HG03103 (cell line): Measurements from ENCODE around the gene APOM.

Experiments
- ATAC-seq: cut with Tn5 transposase; IDR thresholded peaks from one replicate; pipeline ENCODE4 v1.9.1; 2021; ENCODE audit warnings: low read depth; ENCODE audit not compliant: unreplicated experiment

APOM gene

DNA sequence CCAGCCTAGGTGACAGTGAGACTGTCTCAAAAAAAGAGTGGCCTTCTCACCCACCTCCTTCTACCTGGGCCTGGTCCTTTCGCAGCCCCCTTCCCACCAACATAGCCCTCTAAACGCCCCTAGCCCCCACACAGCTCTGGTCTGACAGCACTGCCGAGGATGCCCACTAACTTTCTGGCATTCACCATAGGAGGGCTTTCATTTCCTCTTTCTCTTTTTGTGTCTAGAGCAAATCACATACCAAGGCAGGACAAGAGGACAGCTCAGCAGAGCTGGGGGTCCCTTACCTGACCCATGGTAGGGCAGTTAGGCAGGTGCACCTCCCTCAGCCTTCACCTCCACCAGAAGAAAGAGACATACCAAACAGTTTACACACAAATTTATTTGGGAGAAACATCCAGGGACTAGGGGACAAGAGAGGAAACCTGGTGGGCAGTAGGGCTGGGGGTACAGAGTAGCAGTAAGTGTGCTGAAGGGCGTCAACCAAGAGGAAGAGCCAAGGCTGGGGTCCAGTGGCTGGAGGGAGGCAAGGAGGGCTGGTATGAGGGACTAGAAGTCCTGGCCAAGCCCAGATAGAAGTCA lies 20.7 kb downstream of the APOM start:
- no peak for ATAC-seq

DNA sequence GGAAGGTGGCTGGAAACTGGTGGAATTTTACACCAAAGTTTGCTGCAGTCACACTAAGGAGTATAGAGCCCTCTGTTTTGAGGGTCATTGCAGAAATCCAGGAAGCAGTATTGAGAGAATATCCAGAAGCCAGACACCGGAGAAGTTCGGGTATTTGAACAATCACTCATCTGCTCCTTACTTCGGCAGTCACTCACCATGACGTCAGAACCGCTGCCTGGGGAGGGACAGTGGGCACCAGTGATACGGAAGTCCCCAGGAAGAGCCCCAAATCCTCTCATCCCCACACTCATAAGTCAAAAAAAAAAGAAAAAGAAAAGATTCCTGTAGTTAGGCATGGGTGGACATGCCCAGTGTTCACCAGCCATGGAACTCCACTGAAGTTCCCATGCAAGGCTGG lies 21.2 kb downstream of the APOM start:
- no peak for ATAC-seq

DNA sequence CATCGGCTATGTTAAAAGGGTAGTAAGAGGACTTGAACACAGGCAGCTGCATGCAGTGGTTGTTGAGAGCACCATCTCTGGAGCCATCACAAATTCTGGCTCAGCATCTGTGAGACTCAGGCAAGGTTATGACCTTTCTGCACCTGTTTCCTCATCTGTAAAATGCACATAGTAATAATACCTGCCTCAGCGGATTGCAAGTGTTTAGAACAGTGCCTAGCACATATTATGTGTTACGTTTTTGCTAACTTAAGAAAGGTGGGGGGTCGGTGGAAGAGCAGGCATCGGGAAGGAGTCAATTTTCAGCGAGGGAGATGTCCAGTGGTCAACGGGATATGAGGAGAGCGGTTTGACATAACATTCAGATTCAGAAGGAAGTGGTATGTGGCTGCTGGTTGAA lies 22.3 kb downstream of the APOM start:
- ATAC-seq, result no peak

DNA sequence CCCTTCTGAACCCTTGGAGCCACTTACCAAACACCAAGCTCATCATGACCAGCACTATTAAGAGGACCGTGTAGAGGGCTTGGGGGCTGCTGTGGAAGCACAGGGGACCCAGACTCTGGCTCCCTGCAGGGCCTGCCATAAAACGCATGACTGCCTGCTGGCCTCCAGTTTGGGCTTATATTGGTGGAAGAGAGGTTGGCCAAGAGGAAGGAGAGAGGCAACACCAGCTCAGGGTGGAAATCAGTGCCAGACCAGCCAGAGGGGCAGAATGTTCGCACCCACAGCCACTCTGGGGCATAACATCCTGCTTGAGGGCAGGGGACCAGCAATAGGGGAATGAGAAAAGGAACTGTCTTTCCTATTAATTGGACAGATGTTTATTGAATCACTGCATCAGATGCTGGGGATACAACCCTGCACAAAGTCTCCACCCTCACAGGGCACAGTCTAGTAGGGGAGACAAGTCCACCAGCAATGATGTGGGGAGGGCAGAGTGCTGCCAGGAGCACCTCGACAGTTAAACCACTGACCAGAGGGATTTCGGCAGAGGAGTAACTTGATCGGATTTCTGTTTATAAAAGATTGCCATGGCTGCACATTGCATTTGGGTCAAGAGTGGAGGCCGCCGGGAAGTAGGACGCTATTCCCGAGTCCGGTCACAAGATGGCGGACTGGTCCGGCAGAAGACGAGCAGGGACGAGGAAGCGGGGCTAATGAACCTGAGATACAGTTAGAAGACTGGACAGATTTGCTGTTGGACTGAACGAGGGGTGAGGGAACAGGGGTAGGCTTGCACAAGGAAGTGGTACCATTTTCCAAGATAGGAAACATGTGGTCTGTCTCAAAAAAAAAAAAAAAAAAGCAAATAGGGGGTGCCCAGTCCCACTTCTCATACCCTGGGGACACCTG lies 24.8 kb downstream of the APOM start, which contains the start of gene LY6G5C:
LY6G5C (minus strand) TSS at position 842 of the 909 bp plus-strand sequence; CDS start at position 148, 694 bp downstream.
- ATAC-seq, result no peak

DNA sequence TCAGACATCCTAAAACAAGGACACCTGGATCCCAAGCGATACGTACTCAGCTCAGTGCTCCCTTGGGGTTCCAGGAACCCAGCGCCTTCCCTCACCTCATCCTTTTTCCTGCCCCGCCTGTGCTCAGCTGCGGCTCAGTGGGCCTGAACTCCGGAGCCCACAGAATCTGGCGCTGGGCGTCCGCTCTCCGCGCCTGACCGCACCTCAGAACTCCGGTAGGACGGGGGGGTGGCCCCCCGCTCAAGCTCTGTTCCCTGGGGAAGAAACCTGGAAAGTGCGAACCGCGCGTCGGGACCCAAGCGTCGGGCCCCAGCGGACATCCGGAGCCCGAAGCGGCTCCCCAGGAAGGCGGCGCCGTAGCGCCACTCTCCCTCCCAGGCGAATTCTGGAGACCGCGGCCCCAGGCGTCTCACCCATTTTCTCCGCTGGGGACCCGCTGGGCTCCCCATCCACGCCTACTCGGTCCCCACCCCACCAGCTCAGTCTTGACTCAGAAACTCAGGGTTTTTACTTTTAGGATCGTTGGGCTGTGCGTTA lies 25.5 kb downstream of the APOM start:
- no peak for ATAC-seq

DNA sequence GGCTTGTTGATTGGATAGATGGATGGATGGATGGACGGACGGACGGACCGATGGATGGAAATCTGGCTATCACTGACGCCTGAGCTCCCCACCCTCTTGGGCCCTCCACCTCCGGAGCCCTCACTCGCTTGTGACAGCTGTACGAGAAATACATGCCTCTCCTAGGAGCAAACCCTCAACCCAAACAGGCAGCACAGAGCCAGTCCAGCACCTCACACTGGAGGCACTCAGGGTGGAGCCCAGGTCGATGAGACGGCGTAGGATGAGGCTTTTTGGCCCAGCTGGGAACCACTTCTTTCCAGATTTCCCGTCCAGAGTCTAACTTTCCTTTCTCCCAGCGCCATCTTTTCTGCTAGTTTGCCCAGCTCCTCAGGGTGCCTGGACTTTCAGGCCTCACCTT lies 27.9 kb downstream of the APOM start:
- ATAC-seq, result no peak

DNA sequence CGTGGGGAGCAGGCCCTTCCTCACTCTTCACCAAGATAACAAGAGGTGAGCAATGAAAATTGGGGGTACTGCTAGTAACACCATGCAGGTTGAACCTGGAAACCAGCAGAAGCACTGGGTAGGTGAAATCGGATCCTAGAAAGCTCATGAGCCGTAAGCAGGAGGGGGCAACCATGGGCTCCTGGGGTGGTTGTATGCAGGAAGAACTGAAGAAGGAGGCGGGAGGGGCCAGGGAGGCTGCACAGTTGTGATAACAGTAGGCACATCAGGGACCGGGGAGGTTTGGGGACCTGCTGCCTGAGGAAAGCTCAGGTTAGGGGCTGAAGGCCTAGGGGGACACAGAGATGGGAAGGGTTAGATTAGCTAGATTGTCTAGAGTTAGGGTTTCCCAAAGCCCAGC lies 30.8 kb downstream of the APOM start:
- no peak for ATAC-seq

DNA sequence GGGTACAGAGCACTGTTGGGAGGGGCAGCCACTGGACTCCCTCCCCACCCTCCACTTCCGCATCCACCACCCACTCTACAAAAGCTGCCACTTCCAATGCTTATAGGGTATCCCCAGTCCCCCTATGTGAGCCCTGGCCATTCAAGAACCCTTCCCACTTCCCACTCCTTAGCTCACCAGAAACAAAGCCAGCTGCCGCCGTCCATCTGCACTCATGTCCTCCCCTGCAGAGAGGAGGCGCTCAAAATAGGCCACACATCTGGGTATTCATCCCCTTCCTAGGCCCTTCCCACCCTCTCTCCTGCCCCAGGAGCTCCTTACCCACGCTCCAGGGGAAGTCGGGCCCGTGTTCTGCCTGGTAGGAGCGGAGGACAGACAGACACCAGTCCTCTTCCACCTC lies 31.6 kb downstream of the APOM start:
- ATAC-seq, result no peak

DNA sequence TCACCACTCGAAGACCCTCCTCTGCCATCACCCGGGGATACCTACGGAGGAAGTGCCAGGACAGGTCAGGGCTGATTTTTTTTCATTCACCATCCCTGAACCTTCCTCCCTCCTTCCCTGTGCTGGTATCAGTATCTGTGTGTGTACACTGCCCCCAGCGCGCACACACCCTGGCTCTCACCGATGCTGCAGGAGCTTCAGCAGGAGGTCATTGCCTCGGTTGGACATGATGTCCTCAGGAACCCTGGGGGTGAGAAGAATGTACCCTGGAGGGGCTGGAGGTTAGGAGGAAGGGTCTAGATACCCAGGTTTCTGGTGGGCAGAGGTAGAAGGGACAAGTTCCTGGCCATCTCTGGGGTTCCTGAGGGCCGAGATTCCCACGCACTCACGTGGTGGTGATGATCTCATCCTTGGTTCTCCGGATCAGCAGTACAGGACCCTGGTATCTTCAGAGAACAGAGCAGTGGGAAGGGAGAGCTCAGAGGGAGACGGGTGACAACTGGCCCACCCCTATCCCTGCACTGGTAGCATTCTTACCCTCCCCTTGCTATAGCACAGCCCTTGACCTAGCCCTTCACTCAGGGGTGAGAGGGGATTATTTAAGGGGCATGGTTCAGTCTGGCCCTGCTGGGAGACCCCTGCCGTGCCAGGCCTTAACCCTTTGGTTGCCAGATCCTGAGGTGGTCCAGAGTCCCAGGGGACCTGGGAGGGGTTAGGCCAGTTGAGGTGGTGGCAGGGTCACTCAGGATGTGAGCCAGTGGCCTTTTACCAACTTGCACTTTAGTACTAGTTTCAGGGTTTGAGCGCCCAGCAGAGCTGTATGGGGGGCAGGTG lies 32.4 kb downstream of the APOM start:
- no peak for ATAC-seq

DNA sequence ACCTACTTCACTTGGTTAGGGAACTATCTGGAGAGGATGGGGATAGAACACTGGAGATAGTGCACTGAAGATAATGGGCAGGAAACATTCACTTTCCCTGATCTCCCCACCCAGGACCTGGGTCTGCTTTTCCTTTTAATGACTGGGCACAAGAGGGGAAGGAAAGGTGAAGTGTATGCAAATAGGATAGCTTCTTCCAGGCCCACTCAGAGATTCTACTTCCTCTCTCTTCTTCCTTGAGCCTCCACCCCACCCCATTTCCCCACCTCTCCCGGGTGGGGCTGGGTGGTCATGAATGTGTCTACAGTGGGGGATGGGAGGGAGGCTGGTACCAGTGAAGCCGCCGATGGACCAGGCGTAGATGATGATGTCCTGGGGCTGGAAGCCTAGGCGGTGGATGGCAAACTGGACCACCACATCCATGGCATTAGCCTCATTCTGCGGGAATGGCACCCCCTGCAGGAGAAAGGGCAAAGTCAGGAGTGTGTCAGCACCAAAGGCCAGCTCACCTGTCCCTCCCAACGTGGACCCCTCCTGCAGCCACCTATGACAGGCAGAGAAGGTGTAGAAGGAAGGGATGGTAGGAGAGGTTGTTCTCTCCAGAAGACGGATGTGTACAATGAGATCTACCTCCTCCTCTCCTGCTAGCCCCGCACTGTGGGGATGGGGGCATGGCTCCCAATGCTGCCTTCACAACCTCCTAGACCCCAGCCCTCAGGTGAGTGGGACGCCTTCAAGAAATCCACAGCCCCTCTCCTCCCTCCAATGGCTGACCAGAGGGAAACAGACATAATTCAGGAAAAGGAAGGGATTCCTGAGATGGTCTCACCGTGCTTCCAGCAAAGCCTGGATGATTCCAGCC lies 33.8 kb downstream of the APOM start:
- ATAC-seq, result no peak

DNA sequence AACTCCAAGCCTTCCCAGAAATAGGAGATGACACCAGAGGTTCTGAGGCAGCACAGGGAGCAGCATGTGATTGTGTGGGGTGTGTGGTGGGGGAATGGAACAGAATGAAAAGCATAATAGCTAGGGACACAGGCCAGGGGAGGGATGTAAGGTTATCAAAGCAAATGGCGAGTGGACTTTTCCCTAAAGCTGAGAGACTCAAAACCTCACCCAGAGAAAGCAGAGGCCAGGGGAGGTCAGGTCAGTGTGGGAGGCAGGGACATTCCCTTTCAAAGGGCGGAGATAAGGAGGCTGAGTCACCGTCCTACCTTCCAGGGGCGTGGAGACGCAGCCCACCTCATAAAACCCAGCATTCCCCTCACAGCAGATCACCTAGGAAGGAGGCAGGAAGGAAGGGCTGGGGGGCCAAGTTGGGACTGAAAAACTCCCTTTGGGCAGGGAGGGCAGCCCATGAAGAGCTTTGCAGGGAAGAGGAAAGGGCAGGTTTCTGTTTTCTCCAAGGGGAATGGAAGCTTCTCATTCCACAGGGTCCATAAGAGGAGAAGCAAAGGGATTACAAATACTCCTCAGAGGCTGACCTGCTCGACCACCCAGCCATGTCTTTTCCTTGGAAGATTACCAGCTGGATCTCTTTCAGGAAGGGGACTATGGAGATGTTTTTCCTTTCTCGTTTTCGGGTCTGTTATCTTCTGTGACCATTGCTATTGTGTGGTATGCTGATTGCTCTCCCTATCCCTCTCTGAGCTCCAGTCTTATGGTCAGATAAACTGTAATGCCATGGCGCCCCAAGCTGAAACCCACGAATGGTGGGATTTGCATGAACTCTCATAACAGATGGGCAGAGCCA lies 34.8 kb downstream of the APOM start:
- no peak for ATAC-seq

DNA sequence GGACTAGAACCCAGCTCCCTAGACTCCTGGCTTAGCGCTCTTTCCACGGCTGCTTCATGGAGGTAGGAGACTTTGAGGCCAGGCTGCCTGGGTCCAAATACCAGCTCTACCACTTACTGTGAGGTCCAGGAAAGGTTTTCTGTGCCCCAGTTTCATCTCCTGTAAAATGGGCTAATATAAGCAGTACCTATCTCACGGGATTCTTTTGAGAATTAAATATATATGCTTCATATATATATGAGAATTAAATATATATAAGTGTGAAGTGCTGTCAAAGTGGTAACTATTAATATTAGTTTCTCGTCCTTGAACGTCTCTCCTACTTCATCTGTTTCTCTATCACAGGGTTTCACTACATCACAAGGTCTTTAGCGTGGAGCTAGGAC lies 35.4 kb downstream of the APOM start:
- no peak for ATAC-seq

DNA sequence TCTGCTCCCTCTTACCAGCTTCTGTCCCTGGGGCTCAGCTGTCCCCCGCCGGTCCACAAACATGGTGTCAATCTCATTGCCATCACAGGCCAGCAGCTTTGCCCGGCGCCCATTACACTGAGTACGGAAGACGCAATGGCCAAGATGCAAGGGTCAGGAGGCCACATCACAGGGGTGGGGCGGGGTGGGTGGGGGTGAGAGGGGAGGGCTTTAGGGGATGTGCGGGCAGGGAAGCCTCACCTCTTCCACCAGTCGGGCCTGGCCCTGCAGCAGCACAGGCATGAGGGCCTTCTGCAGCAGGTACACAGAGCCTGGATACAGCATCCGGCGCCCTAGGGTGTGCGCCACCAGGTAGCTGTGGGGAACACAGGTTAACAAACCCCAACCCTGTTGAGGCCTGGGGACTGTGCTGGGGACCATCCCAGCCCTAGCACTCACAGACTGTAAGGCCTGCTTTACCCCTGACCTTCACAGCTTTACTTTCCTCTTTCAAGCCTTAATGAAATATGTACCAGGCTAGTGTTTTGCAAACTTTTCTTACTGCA lies 35.9 kb downstream of the APOM start:
- no peak for ATAC-seq

DNA sequence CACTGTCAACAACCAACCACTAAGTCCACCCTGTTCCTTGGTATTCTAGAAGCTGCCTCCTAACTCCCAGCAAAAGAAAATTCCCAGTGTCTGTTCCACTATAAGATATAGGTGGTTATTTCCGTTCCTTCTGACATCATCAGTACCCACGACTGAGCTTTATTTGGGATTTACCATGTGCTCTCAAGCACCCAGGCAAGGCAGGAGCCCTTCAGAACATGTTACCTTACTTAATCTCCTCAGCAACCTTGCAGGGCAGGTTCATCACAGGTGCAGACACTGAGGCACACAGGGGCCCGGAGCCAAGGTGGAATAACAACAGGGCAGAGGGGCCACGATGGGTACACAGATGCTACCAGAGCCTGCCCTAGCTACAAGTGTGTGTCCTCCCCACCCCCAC lies 36.7 kb downstream of the APOM start:
- no peak for ATAC-seq

DNA sequence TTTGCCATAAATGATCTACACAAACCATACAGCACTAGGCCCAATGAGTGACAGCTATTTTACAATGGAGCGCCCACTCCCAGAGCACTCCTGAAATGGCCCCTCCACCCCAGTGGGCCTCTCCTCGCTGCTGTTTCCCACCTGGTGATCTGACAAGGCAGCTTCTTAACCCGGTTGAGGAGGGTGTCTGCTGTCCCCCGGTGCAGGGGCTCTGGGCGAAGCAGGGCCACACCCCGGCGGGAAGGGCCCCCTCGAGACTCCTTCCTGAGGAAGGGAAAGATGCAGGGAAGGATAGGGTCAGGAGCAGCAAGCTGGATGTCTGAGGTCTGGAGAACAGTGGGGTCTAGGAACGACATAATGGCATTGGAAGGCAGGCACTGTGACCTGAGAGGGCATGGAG lies 37.2 kb downstream of the APOM start:
- no peak for ATAC-seq

DNA sequence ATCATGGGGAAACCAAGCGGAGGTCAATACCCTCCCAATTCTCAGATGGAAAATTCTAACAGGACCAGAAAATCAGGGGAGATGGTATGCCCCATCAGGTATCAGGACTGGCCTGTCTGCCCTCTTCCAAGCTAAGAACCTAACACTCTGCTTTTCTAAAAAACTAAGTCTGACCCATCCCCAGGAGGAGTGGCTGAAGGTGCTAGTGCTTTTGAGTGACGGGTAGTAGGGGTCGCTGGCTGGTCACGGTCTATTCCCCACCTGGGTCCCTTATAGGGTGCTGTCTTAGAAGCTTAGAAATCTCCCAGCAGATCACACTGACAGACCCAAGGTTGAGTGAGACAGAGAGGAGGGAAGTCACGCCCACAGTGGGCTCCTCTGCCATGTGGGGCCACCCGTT lies 37.8 kb downstream of the APOM start:
- ATAC-seq, result no peak

DNA sequence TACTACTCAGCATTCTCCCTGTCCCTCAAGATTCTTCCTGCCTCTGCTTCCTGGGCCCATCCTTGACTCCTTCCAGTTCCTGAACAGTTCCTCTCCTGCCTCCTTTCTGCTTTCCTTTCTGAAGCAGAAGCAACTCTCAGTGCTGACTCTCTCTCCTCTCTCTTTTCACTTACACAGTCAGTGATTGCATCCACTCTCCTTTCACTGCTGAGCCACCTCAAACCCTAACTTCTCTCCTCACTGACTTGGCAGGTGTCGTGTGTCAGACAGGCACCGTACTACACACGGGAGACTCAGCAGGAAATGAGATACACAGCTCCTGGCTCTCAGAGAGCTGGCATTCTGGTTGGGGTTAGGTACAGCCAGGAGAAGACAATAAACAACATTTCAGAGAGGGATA lies 41.9 kb downstream of the APOM start:
- ATAC-seq, result no peak

DNA sequence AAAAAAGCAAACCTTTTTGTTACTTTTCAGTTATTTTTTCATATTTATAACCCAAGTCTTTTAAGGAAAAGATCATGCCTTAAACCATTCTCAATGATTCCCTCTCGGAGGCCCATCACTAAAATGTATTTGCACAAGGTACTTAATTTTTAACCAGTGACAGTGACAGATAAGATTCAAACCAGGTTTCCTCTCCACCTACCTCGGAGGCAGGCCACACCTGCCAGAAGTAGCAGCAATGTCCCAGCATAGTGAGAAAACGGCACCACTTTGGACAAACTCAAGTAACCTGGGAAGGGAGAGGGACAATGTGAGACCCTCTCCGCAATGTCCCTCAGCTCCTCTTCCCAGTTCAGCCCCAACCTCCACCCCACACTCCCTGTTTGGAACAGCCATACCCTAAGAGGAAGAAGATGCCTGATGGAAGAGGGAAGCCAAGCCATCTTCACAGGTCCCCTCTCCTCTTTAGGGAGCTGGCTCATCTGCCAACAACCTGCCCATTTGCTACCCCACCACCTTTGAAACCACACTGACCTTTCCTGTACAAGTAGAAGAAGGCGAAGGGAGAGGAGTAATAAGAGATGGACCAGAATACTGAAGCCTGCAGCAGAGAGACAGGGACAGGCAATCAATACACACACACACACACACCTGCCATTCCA lies 45.2 kb downstream of the APOM start:
- ATAC-seq, result no peak
